DMS53 (cell line): Measurements from ENCODE around the gene PPP1R2.
"Not testable (repeated sequence)": the region's sequence is repeated elsewhere in the genome, so short reads cannot be mapped to it uniquely, and the experiment has no call there.

Experiments used
- DNase-seq: peaks from one replicate; lab custom pipeline; 2025; lab: John Stamatoyannopoulos, UW

The PPP1R2 gene

DNA sequence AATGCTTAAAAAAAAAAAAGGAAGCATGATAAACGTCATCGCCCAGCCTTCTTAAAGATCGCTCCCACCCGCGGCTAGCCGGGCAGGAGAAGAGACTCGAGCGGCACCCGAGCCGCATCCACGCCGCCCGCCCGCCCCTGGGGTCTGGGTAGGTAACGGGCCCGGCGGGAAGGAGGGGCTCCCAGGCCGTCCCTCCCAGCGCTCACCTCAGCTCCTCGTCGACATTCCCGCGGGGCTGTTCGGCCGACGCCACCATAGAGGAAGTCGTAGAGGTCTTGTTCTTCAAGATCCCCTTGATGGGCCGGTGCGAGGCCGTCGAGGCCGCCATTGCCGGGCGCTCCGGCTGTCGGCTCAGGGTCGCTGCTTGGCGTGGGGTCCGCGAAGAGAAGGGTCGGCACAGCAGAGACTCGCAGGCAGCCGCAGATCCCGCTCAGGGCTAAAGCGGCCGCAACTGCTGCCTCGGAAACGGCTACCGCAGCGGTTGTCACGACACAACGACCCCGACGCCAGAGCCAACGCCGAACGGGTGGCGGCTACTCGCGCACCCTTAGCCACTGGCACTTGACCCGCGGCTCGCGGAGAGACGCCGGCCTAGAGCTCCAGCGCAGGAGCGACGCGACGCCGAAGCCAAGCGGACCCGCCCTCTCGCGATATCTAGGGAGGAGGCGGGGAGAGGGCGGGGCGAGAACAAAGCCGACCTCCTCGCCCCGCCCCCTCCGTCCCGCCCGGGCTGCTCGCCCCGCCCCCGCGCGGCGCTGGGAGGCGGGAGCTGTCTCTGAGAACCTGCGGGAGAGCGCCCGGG is at the start of gene PPP1R2:
TSS of gene PPP1R2 (minus strand) at position 628 of the 802 bp plus-strand sequence. CDS start at position 328, 300 bp downstream.
- peak; percentile 94 for DNase-seq

DNA sequence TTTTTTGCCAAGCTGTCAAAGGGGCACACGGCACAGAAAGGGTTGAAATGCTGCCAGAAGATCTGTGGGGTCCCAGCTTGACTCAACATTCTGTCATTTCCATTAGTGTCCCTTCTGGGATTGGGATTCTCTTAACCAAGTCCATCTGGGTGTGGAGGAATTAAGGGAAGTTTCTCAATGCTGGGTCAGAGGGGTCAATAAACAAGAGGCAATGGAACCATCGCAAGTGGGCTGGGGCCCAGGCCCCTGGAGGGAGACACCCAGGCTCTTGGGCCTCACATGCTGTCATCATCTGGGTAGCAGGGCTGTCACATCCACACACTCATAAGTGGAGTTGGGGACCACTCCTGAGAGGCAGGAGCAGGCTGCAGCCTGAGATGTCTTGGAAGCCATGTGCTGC is 48.7 kb upstream of the PPP1R2 start:
- no peak for DNase-seq

DNA sequence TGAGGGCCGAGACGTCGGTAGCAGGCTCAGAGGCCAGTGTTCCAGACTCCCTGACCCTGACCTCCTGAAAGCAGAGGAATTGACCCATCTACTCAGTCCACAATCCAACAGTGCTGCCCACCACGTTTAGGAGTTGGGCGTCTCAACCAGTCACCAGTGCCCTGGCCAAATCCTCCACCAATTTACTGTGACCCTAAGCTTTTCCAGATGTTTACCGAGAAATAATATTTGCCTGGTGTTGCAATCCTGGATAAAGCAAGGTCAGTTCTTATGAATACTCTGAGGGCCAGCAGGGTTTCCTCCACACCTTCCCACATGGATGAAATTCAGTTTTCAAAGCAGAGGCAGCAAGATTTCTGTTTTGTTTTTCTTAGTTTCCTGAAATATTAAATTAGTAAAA is 48.1 kb upstream of the PPP1R2 start:
- DNase-seq = no peak

DNA sequence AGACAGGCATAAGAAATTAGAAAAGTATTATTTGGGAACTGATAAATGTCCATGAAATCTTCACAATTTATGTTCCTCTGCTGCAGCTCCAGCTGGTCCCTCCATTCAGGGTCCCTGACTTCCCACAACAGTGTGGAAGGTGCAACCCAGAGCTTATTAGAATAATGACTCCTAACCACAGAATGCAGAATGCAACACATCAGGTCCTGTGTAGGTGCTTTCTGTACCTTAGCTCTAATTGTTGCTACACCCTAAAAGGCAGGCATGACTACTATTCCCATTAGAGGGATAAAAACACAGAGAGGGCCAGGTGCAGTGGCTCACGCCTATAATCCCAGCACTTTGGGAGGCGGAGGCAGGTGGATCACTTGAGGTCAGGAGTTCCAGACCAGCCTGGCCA is 47.3 kb upstream of the PPP1R2 start:
- not testable (repeated sequence) for DNase-seq

DNA sequence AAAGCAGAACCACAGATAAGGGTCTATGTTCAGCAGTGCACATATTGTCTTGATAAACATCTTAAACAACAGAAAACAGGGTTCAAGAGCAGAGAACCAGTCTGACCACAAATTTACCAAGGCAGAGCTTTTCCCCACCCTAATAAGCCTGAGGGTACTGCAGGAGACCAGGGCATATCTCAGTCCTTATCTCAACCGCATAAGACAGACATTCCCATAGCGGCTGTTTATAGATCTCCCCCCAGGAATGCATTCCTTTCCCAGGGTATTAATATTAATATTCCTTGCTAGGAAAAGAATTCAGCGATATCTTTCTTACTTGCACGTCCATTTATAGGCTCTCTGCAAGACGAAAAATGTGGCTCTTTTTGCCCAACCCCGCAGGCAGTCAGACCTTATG is 46.7 kb upstream of the PPP1R2 start:
- not testable (repeated sequence) for DNase-seq

DNA sequence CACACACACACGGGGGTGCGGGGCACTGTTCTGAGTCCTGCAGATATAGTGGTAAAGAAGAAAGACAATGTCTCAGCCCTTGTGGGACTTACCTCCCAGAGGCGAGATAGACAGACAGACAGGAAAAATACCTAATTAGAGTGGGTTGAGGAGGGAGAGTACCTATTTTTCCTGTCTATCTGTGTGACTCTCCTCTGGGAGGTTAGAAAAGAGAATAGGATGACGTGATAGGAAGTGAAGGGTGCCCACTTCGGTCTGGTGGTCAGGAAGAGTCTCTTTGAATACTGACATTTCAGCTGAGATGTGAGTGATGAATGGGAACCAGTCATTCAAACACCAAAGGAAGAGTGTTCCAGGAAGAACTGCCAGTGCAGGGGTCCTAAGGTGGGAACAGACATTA is 44.7 kb upstream of the PPP1R2 start:
- DNase-seq = no peak

DNA sequence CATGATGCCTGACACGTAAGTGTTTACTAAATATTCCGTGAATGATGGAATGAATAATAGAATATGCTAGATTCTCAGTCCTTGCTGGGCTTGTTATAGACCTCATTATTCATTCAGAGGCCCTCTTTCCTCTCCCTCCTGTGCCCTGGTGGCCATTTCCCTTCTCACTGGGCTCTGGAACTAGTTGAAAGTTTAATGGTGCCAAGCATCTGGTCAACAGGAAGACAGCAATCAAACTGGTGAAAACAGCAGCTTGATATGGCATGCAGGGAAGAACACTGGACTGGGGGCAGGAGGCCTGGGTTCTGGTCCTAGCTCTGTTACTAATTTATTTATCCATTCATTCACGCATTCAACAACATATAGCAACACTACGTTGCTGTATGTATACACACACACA is 44.3 kb upstream of the PPP1R2 start:
- DNase-seq = no peak

DNA sequence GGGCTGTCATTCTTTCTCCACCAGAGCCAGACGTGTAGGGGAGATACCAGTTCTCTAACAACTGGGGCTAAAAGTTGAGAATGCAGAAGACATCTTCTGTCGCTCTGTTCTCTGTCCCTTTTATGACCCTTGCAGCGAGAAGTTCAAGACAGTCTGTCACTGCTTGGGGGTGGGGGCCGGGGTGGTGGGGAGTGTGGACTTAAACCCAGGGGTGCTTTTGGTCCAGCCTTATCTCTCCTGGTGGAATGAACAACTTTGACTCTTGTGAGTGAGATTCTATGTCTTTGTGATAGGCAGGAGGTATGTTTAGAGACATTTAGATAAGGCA is 41.4 kb upstream of the PPP1R2 start:
- no peak for DNase-seq

DNA sequence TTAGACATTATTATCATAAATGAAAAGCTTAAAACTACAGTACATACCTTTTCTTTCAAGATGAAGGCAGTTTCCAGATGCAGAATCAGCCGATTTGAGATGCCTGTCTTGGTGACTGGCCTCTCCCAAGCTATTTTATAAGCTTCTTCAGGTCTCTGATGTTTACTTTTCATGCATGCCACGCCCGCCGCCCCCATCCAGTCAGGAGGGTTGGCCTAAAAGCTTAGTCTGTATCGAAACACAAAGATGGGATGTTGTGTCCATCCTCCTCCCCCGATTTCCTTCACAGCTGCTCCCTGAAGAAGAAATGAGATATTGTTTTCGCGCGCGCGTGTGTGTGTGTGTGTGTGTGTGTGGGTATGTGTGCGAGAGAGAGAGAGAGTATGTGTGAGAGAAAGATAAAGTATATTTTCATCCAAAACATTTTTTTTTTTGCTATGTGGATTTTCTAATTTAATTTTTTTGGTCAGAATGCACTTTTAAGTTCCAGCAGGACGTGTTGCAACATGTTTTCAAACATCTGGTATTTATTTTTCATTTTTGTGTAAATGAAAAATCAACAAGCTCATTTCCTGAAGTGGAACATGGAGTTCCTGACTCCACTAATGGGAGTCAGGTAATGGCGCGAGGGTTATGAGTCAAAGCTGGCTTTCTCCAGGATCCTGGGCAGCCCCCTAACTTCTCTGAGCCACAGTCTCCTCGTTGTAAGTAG is 40.9 kb upstream of the PPP1R2 start, which contains the start of gene APOD:
TSS of gene APOD (minus strand) at position 110 of the 712 bp plus-strand sequence. CDS start 4,479 bp downstream, outside the sequence.
- DNase-seq = peak; percentile 58

DNA sequence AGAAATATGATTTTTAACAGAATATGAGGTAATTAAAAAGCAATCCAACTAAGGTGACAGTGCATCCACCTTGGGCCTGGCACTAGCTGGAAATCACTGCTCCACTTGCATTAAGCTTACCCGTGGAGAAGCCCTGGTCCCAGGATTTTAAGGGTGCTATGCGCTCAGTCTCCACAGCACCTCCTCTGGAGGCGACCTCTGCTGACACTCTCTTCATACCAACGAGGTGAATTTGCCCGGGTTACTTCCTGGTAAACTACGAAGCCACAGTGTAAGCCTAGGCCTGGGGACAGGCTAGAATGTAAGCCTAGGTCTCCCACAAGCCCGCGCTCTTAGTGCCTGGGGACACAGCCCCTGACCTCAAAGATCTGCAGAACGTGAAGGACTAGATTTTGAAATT is 39.8 kb upstream of the PPP1R2 start:
- peak; percentile 49 for DNase-seq

DNA sequence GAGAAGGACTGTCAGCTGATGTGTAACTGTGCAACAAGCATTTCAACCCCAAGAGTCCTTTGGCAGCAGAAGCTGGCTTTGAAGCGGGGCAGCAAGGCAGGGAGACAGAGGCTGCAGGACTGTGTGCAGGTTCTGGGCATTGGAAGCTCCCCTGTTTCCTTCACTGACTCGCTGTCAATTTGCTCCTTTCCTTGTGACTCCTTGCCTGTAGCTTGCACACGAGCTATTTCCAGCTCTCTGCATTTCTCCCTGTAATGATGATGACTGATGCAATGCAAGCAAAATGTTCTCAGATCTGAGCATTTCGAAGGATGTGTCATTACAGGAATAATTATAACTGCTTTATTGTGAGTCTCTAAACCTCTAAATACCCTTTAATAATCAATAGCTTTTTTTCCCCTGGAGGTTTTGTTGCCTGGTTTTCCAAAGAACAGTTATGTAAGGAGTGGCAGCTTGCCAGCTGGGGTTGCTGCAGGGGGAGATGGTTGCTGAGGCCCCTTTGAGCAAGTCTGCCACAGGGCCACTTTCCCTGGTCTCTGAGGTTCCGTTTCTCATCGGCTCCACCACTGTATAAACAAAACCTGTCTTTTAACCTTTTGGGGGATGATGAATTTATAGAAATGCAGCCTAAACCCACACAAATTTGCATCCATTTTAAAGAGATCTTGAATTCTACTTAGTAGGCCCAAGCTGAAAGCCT is 37.8 kb upstream of the PPP1R2 start:
- no peak for DNase-seq

DNA sequence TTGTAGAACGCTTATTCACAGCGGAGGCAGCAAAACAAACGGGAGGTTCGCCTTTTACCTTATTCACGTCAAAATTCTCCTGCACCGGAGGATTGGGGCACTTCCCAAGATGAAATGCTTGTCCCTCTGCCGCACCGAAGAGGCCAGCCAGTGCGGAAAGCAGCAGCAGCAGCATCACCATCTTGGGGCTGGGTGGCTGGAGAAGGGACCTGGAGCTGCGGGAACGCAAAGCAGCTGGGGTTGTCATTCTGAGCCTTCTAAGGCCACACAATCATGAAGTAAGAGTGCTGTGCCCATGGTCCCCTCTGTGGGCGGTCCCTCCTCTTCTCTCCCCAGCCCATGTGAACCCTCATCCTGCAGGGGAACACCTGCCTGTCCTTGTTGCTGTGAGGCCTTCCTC is 36.2 kb upstream of the PPP1R2 start:
- no peak for DNase-seq

DNA sequence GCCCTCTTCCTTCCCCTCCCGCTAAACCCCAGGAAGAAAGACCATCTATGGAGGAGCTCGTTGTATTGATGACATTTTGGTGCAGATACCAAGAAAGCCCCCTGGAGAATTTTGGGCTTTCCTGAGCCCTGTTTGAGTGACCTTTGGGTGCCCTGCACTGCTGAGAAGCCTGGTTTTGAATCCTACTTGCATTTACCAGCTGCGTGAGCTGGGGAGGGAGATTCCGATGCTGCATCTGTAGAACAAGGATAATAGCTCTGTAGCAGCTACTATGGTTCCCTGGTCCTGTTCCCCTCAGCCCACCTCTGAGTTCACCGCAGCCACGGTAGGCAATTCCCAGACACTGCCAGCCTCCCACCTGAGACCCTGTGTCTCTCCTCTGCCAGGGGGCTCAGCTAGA is 35.4 kb upstream of the PPP1R2 start:
- DNase-seq = no peak

DNA sequence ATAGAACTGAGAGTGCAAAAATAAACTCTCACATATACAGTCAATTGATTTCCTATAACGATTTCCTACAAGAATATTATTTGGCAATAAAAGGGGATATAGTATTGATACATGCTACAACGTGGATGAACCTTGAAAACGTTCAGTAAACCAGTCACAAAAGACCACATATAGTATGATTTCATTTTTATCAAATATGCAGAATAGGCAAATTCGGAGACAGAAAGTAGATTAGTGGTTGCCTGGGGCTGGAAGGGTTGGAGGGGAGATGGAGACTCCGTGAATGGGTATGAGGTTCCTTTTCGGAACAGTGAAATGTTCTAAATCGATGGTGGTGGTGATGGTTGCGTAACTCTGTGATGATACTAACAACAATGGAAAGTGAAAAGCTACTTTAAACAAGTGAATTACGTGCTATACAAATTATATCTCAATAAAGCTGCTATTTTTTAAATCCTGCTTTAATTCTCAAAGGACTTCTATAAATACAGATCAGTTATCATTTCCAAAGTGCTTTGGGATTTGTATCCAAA is 34.6 kb upstream of the PPP1R2 start:
- DNase-seq = no peak

DNA sequence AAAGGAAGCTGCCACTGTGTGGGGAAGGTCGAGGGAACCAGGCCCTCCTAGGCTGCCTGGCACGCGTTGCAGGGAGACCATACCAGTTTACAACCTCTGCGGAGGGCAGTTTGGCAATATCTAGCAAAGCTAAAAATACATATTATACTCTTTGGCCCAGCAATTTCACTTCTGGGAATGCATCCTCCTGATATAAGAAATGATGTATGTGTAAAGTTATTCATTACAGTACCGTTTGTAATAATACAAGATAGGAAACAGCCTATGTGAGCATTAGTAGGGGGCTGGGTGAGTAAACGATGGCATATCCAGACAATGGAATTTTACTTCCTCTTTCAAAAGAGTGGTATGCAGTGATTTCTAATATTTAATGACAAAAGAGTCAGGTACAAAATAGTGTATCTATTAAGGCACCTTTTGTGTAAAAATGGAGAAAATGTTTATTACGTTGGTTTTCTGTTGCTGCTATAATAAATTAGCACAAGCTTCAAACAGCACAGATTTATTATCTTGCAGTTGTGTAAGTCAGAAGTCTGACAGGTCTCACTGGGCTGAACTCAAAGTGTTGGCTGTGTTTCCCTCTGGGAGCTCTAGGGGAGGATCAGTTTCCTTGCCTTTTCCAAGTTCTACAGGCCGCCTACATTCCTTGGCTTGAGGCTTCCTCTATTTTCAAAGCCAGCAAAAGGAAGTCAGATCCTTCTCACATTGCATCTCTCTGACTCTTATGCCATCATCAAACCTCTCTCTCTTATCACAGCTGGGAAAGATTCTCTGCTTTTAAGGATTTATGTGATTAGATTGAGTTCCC is 31.6 kb upstream of the PPP1R2 start:
- no peak for DNase-seq

DNA sequence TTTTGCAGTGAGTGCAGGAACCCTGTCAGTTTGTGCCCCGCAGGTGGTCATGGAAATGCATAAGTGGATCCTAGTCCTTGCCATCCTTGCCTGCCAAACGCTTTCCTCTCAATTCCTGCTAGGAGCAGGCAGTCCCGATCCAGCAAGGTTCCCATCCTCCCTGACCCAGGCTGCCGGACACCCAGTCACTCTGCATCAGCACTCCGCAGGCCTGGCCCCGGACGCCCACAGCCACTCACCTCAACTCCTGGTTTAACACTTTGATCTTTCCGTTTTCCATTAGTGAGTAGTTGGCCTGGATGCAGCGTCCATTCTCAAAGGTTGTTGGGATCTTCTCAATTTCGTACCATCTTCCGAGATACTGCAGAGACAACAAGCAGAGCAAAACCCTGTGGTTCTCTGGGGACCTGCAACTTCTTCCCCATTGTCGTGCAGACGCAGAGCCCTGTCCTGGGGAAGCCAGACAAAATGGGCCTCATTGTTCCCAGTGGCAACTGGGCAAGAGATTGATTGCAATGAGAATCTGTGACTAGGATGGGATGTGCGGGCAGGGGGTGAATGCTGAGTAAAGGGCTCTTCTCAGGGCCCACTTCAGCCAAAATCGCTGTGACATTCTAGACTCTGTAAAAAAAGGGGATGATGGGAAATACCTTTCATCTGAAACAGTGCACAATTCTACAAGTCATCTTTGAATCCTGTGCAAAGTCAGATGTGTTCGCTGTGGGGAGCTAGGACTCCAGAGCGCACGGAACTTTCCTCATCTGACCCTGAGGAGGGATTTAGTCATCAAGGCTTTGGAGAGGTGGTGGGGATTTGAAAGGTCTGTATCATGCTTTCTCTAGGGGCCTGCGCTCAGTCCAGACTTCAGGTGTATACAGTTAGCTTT is 30.7 kb upstream of the PPP1R2 start:
- no peak for DNase-seq

DNA sequence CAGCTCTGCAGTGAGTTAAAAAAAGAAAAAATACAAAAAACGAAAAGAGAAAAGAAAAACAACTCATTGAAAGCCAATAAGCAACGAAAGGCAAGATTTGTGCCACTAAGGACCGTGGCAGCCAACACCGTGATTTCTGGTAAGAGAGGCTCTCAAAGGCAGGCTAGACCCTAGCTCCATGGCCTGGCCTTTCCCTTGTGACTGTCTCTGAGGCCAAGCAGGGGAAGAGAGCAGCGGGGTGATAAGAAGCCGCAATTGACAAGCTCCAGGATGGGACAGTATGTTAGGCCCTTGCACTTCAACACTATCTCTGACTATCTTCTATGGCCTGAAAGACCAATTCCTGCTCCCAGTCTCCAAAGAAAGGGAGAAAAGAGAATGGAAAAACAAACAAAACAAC is 28.2 kb upstream of the PPP1R2 start:
- no peak for DNase-seq

DNA sequence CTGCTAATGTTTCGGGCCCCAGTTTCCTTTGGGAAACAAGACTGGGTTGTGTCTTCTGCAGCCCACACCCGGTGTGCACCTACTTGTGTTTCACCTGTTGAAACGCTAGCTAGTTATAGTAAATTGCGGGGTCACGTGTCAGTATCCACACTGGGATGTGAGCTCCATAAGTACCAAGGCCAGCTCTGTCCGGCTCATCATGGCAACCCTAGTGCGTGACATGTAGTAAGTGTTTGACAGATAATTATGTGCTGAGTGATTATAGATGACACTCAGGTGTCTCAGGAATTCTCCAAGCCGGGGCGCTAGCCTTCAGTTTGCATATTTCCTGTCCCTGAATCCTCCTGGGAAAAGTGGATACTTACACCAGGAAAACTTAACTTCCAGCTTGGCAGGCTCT is 27.8 kb upstream of the PPP1R2 start:
- no peak for DNase-seq

DNA sequence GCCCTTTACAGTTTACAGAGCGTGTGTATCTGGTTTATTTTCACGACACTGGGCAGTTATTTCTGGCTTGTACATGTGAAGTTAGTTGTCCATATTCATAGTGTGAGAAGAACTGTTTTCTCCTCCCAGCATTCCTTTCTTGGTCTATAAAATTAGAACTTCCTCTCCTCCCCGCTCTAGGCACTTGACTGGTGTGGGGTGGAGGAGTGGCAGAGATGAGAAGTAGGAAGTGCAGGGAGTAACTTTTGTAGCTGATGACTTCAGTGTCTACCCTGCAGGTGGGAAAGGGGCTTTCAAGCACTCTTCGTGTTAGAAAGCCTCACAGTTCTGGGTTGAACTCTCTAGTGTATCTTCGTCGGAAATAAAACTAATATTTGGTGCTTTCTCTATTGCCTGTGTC is 27.2 kb upstream of the PPP1R2 start:
- no peak for DNase-seq

DNA sequence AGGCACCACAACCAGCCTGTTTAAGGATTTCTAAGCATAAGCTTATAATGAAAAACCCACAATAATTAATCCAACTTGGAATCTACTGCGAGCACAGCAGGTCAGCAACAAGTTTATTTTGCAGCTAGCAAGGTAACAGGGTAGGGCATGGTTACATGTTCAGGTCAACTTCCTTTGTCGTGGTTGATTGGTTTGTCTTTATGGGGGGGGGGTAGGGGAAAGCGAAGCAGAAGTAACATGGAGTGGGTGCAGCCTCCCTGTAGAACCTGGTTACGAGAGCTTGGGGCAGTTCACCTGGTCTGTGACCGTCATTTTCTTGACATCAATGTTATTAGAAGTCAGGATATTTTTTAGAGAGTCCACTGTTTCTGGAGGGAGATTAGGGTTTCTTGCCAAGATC is 25.5 kb upstream of the PPP1R2 start:
- DNase-seq = no peak

DNA sequence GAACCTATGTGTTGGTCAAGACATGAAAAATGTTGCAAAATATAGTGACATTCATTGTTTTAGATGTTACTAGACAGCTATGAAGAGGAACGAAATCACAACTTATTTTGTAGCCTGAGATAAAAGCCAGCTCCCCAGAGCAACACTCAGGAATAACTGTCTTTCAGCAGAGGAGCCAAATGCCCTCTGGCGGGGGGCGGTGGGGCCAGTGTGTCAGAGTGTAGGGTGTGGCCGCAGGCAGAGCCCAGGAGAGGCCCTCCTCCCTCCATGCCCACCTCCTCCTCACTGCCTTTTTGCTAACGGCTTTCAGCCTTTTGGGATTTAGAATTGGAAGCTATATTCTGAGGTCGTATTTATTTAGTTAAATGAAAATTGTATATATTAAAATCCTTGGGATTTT is 23.7 kb upstream of the PPP1R2 start:
- no peak for DNase-seq
